ENCODE data around the gene AAMDC. TPM values are rescaled to one million over a fixed set of nuclear protein-coding genes. Genes with fewer than 3 reads are reported as not detected.
A peak's percentile ranks its signal among the peaks of the same experiment; 100 is the strongest.

The AAMDC gene
- 10 to 100 TPM in 1 of 2 donors, 1 to 10 TPM in 1; 9.0 to 55.7 TPM for total RNA-seq
- 10 to 100 TPM; 22.5 to 32.5 TPM for polyA plus RNA-seq (ENCODE audit: insufficient read length in 2 of 2)
- long read RNA-seq, donor 1, transcript AAMDC-202 (4 exons, 531 nt) = major isoform, 9 of 12 reads
- long read RNA-seq, donor 1, partial matches to known transcripts = 0 of 12 reads
- long read RNA-seq, donor 1, other reads (novel, unspliced or antisense) = 0 of 12 reads
- long read RNA-seq, donor 2, partial matches to known transcripts = 0 of 4 reads
- long read RNA-seq, donor 2, other reads (novel, unspliced or antisense) = 0 of 4 reads
- long read RNA-seq, donor 3, partial matches to known transcripts = 0 of 7 reads
- long read RNA-seq, donor 3, other reads (novel, unspliced or antisense) = 0 of 7 reads
- long read RNA-seq, donor 4, transcript AAMDC-202 (4 exons, 531 nt) = major isoform, 17 of 39 reads
- long read RNA-seq, donor 4, transcript AAMDC-206 (5 exons, 579 nt) = minor isoform, 11 of 39 reads
- long read RNA-seq, donor 4, partial matches to known transcripts = 10 of 39 reads
- long read RNA-seq, donor 4, other reads (novel, unspliced or antisense) = 0 of 39 reads

GRCh38 chr11:77820565-77821348 is at the start of gene AAMDC, which contains the start of gene RSF1:
Gene AAMDC (plus strand): TSS chr11:77821144. CDS start chr11:77842497, 21,353 bp downstream.
Gene RSF1 (minus strand): TSS chr11:77820722. CDS start chr11:77820714, 8 bp downstream.
- no peaks in the 10 kb centered on the region for H3K27me3 ChIP-seq (ENCODE audit: control insufficient read depth, insufficient read depth, low read length)
- H3K27ac ChIP-seq (ENCODE audit: low read depth, low read length) = peak within 1 kb of the TSS; percentile 98
- DNase-seq (ENCODE audit: low read depth in 4 of 6, low spot score in 6 of 6) = peak; percentile 92 to 100 (median 96)
- H3K4me1 ChIP-seq (ENCODE audit: control insufficient read depth, insufficient read depth, low read length) = peaks cover 14% of the 10 kb centered on the region
- under 1% methylated on average over 62 of the region's 64 CpGs for WGBS (ENCODE audit: insufficient coverage)
- peak within 1 kb of the TSS; percentile 96 for H3K4me3 ChIP-seq (ENCODE audit: low read depth, low read length)
- no peaks in the 10 kb centered on the region for H3K9me3 ChIP-seq (ENCODE audit: control insufficient read depth, insufficient read depth, low read length)
- no peaks in the 10 kb centered on the region for H3K36me3 ChIP-seq (ENCODE audit: control insufficient read depth, insufficient read depth, low read length)

DNA sequence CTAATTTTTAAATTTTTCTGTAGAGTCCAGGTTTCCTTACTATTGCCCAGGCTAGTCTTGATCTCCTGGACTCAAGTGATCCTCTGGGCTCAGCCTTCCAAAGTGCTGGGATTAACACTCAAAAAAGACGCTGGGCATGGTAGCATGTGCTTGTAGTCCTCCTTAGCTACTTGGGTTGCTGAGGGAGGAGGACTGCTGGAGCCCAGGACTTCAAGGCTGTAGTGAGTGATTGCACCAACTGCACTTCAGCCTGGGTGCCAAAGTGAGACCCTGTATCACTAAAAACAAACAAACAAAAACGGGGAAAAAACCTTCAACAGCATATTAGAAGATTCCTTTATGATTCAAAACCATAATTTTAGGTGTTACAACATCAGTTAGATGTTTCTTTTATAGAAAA is 45.0 kb upstream of the AAMDC start:
- H3K4me3 ChIP-seq (ENCODE audit: low read depth, low read length) = no peak overlapping the region
- H3K27me3 ChIP-seq (ENCODE audit: control insufficient read depth, insufficient read depth, low read length) = no peaks in the 10 kb centered on the region
- no peaks in the 10 kb centered on the region for H3K9me3 ChIP-seq (ENCODE audit: control insufficient read depth, insufficient read depth, low read length)
- H3K4me1 ChIP-seq (ENCODE audit: control insufficient read depth, insufficient read depth, low read length) = no peaks in the 10 kb centered on the region
- no CpG with 5 or more reads among the region's 2 CpGs for WGBS (ENCODE audit: insufficient coverage)
- no peaks in the 10 kb centered on the region for H3K36me3 ChIP-seq (ENCODE audit: control insufficient read depth, insufficient read depth, low read length)
- no peak overlapping the region for H3K27ac ChIP-seq (ENCODE audit: low read depth, low read length)
- no peak for DNase-seq (ENCODE audit: low read depth in 4 of 6, low spot score in 6 of 6)

GRCh38 chr11:77776455-77776854 is 44.5 kb upstream of the AAMDC start:
- no CpG with 5 or more reads among the region's 1 CpG for WGBS (ENCODE audit: insufficient coverage)
- no peak overlapping the region for H3K4me3 ChIP-seq (ENCODE audit: low read depth, low read length)
- peak in 3 of 6 donors; percentile 9 to 77 (median 42) for DNase-seq (ENCODE audit: low read depth in 4 of 6, low spot score in 6 of 6)
- no peaks in the 10 kb centered on the region for H3K4me1 ChIP-seq (ENCODE audit: control insufficient read depth, insufficient read depth, low read length)
- H3K9me3 ChIP-seq (ENCODE audit: control insufficient read depth, insufficient read depth, low read length) = no peaks in the 10 kb centered on the region
- no peaks in the 10 kb centered on the region for H3K27me3 ChIP-seq (ENCODE audit: control insufficient read depth, insufficient read depth, low read length)
- H3K36me3 ChIP-seq (ENCODE audit: control insufficient read depth, insufficient read depth, low read length) = no peaks in the 10 kb centered on the region
- H3K27ac ChIP-seq (ENCODE audit: low read depth, low read length) = no peak overlapping the region

DNA sequence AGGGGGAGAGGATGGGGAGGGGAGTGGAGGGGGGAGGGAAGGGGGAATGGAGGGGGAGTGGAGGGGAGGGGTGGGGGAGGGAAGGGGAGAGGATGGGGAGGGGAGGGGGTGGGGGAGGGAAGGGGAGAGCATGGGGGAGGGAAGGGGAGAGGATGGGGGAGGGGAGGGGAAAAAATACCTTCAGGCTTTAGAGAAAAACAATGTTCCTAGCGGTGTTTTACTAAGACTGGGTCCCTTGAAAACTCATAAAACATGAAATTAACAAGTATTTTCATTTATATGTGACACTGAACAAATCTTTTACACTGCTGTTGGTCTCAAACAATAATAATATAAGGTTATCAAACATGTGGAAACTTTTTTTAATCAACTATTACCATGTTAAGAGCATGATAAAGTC is 42.8 kb upstream of the AAMDC start:
- Histone ChIP-seq H3K9me3 (ENCODE audit: control insufficient read depth, insufficient read depth, low read length) (no peaks in the 10 kb centered on the region), H3K27me3 (ENCODE audit: control insufficient read depth, insufficient read depth, low read length) (no peaks in the 10 kb centered on the region), H3K4me1 (ENCODE audit: control insufficient read depth, insufficient read depth, low read length) (no peaks in the 10 kb centered on the region), H3K27ac (ENCODE audit: low read depth, low read length) (no peak overlapping the region), H3K4me3 (ENCODE audit: low read depth, low read length) (no peak overlapping the region), H3K36me3 (ENCODE audit: control insufficient read depth, insufficient read depth, low read length) (no peaks in the 10 kb centered on the region)
- no CpG with 5 or more reads among the region's 1 CpG for WGBS (ENCODE audit: insufficient coverage)
- DNase-seq (ENCODE audit: low read depth in 4 of 6, low spot score in 6 of 6) = no peak

DNA sequence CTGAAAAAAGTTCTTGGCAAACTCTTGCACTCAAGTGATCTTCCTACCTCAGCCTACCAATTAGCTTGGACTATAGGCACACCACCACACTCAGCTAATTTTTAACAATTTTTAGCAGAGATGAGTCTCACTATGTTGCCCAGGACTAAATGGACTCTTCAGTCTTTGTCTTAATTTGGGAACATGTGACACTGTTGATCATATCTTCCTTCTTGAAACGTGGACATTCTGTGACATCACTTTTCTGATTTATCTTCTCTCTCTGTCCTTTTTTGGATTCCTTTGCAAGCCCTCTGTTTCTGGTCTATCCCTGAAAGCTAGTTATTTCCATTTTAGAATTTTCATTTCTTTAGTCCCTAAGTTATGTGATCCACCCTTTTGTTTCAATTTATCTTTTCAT is 42.4 kb upstream of the AAMDC start:
- DNase-seq (ENCODE audit: low read depth in 4 of 6, low spot score in 6 of 6) = no peak
- Histone ChIP-seq H3K4me3 (ENCODE audit: low read depth, low read length) (no peak overlapping the region), H3K36me3 (ENCODE audit: control insufficient read depth, insufficient read depth, low read length) (no peaks in the 10 kb centered on the region), H3K27me3 (ENCODE audit: control insufficient read depth, insufficient read depth, low read length) (no peaks in the 10 kb centered on the region), H3K9me3 (ENCODE audit: control insufficient read depth, insufficient read depth, low read length) (no peaks in the 10 kb centered on the region), H3K27ac (ENCODE audit: low read depth, low read length) (no peak overlapping the region), H3K4me1 (ENCODE audit: control insufficient read depth, insufficient read depth, low read length) (no peaks in the 10 kb centered on the region)
- WGBS (ENCODE audit: insufficient coverage) = 77% methylated on average over 1 of the region's 1 CpG

DNA sequence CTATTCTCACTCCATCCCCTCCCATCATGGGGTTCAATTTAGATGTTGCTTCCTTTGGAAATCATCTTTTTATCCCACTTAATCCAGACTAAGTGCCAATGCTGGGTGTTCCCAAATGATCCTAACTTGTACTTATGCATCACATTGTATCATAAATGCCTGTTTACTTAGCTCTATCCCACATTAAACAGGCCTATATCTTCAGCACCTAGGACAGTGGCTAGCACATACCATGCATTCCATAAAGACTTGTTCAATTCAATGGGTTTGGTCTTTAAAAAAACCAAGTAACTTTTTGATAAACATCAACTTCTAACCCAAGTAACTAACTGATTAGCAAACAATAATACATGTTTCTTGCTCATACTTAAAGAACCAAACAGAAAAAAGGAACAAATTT is 41.0 kb upstream of the AAMDC start:
- Histone ChIP-seq H3K4me3 (ENCODE audit: low read depth, low read length) (no peak overlapping the region), H3K9me3 (ENCODE audit: control insufficient read depth, insufficient read depth, low read length) (no peaks in the 10 kb centered on the region), H3K4me1 (ENCODE audit: control insufficient read depth, insufficient read depth, low read length) (no peaks in the 10 kb centered on the region), H3K27ac (ENCODE audit: low read depth, low read length) (no peak overlapping the region), H3K36me3 (ENCODE audit: control insufficient read depth, insufficient read depth, low read length) (no peaks in the 10 kb centered on the region), H3K27me3 (ENCODE audit: control insufficient read depth, insufficient read depth, low read length) (no peaks in the 10 kb centered on the region)
- DNase-seq (ENCODE audit: low read depth in 4 of 6, low spot score in 6 of 6) = no peak

DNA sequence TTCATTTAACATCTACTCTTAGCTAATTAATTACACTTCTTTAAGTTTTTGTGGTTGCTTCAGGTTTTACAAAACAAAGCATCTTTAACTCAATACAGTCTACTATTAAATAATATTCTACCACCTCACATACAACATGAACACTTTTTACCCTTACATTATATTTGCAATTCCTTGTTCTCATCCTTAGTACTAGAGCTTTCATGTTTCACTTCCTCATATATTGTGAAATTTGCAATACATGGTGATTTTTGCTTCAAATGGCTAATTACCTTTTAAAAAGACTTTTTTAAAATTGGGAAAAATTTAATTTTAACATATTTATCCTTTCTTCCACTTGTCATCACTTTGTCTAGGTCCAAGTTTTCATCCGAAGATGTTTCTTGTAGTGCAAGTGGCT is 37.9 kb upstream of the AAMDC start:
- no peaks in the 10 kb centered on the region for H3K36me3 ChIP-seq (ENCODE audit: control insufficient read depth, insufficient read depth, low read length)
- no peaks in the 10 kb centered on the region for H3K9me3 ChIP-seq (ENCODE audit: control insufficient read depth, insufficient read depth, low read length)
- DNase-seq (ENCODE audit: low read depth in 4 of 6, low spot score in 6 of 6) = no peak
- H3K4me1 ChIP-seq (ENCODE audit: control insufficient read depth, insufficient read depth, low read length) = no peaks in the 10 kb centered on the region
- no peaks in the 10 kb centered on the region for H3K27me3 ChIP-seq (ENCODE audit: control insufficient read depth, insufficient read depth, low read length)
- H3K4me3 ChIP-seq (ENCODE audit: low read depth, low read length) = no peak overlapping the region
- WGBS (ENCODE audit: insufficient coverage) = no CpG with 5 or more reads among the region's 1 CpG
- H3K27ac ChIP-seq (ENCODE audit: low read depth, low read length) = no peak overlapping the region

- no peak overlapping the region for H3K4me3 ChIP-seq (ENCODE audit: low read depth, low read length)
- peaks cover 3% of the 10 kb centered on the region for H3K36me3 ChIP-seq (ENCODE audit: control insufficient read depth, insufficient read depth, low read length)
- WGBS (ENCODE audit: insufficient coverage) = 63% methylated on average over 2 of the region's 3 CpGs
- H3K27me3 ChIP-seq (ENCODE audit: control insufficient read depth, insufficient read depth, low read length) = no peaks in the 10 kb centered on the region
- no peak for DNase-seq (ENCODE audit: low read depth in 4 of 6, low spot score in 6 of 6)
- no peaks in the 10 kb centered on the region for H3K9me3 ChIP-seq (ENCODE audit: control insufficient read depth, insufficient read depth, low read length)
- peaks cover 4% of the 10 kb centered on the region for H3K4me1 ChIP-seq (ENCODE audit: control insufficient read depth, insufficient read depth, low read length)
- H3K27ac ChIP-seq (ENCODE audit: low read depth, low read length) = no peak overlapping the region
Observed at GRCh38 chr11:77784572-77784971, 36.4 kb upstream of the AAMDC start.

- Histone ChIP-seq H3K4me3 (ENCODE audit: low read depth, low read length) (no peak overlapping the region), H3K4me1 (ENCODE audit: control insufficient read depth, insufficient read depth, low read length) (peaks cover 6% of the 10 kb centered on the region), H3K27me3 (ENCODE audit: control insufficient read depth, insufficient read depth, low read length) (no peaks in the 10 kb centered on the region), H3K36me3 (ENCODE audit: control insufficient read depth, insufficient read depth, low read length) (peaks cover 6% of the 10 kb centered on the region), H3K27ac (ENCODE audit: low read depth, low read length) (no peak overlapping the region), H3K9me3 (ENCODE audit: control insufficient read depth, insufficient read depth, low read length) (peaks cover 2% of the 10 kb centered on the region)
- no peak for DNase-seq (ENCODE audit: low read depth in 4 of 6, low spot score in 6 of 6)
- 84% methylated on average over 10 of the region's 11 CpGs for WGBS (ENCODE audit: insufficient coverage)
Observed at GRCh38 chr11:77789061-77789730, 31.7 kb upstream of the AAMDC start.

Data from spinal cord (tissue), 10 donors.